HL-60 (cell line): Measurements from ENCODE around the gene PTPA.

Source experiments
- CTCF ChIP-seq: IDR thresholded peaks from one replicate; pipeline ENCODE4 v1.5.1; 2011; ENCODE audit warnings: low read length, control low read depth, inconsistent platforms; ENCODE audit not compliant: insufficient read depth
- GABPA ChIP-seq: IDR thresholded peaks from 2 replicates; pipeline ENCODE4 v1.6.1; 2012; ENCODE audit warnings: low read depth
- POLR2AphosphoS5 ChIP-seq: IDR thresholded peaks from 2 replicates; pipeline ENCODE4 v1.6.1; 2012; ENCODE audit warnings: low read depth
- REST ChIP-seq: IDR thresholded peaks from 2 replicates; pipeline ENCODE4 v1.6.1; 2012; ENCODE audit warnings: low read depth; ENCODE audit not compliant: insufficient replicate concordance
- SPI1 ChIP-seq: IDR thresholded peaks from 2 replicates; pipeline ENCODE4 v1.6.1; 2012; ENCODE audit warnings: low read depth, mild to moderate bottlenecking, borderline replicate concordance

- TF ChIP-seq POLR2AphosphoS5 = no peak
- no peak for TF ChIP-seq CTCF
- no peak for TF ChIP-seq REST
- TF ChIP-seq GABPA = no peak
- no peak for TF ChIP-seq SPI1
Measured at GRCh38 chr9:129095908-129096307, 15.3 kb upstream of the PTPA start.
